ENCODE measurements around the gene TOM1L1.

Gene TOM1L1

DNA sequence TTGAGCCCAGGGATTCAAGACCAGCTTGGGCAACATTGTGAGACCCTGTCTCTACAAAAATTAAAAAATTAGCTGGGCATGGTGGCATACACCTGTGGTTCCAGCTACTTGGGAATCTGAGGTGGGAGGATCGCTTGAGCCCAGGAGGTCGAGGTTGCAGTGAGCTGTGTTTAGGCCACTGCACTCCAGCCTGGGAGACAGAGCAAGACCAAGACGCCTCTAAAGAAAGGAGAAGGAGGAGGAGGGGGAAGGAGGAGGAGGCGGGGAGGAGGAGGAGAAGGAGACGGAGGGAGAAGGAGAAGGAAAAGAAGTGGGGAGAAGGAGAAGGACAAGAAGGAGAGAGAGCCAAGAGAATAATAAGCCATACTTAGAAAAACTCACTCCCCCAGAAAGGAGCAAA, 103.8 kb downstream of the TOM1L1 start:
- Mint-ChIP-seq H3K9me3 (no peaks in the 10 kb centered on the region), H3K4me1 (ENCODE audit: low read depth) (peaks cover 2% of the 10 kb centered on the region), H3K27me3 (ENCODE audit: low read depth) (no peaks in the 10 kb centered on the region), H3K27ac (no peak overlapping the region), H3K36me3 (ENCODE audit: low read depth) (no peaks in the 10 kb centered on the region), H3K4me3 (no peak overlapping the region)
- no peak for DNase-seq (ENCODE audit: low spot score)

DNA sequence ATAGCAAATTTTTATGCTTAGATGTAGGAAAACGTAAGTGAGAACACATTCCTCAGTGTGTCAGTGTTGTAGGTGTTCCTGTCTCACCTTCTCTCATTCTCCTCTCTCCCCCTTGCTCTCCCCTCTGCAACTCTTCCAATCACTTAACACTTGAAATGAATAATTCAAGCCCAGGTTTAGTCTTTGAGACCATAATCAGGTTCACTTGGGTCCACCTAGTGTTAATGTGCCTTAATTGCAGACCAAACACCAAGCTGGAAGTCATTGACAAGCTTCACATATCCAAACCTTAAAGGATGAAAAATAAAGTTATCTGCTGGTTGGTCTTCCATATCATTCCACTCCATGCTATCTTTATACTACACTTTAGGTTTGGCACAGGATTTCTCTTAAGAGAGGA, 104.9 kb downstream of the TOM1L1 start:
- DNase-seq (ENCODE audit: low spot score) = no peak
- H3K27ac Mint-ChIP-seq = no peak overlapping the region
- no peaks in the 10 kb centered on the region for H3K27me3 Mint-ChIP-seq (ENCODE audit: low read depth)

More for the DNA sequence above, 104.9 kb downstream of the TOM1L1 start:
- Mint-ChIP-seq H3K4me3 (no peak overlapping the region), H3K4me1 (ENCODE audit: low read depth) (peaks cover 2% of the 10 kb centered on the region), H3K36me3 (ENCODE audit: low read depth) (no peaks in the 10 kb centered on the region), H3K9me3 (no peaks in the 10 kb centered on the region)
